Measurements from ENCODE around the gene PTPRM.

PTPRM gene

GRCh38 chr18:7576685-7577084, 9.6 kb downstream of the PTPRM start:
- DNase-seq (ENCODE audit: low spot score in 2 of 2) = no peak
- Histone ChIP-seq H3K36me3 (replicated peaks) (no peaks in the 10 kb centered on the region), H3K9me3 (no peaks in the 10 kb centered on the region), H3K4me3 (no peak overlapping the region), H3K27me3 (ENCODE audit: low read depth) (no peaks in the 10 kb centered on the region), H3K4me1 (no peaks in the 10 kb centered on the region)
- in situ Hi-C loops (cut with MboI; ENCODE audit: low sequenced_read_pairs) = no loop called here

- no peak overlapping the region for H3K4me3 ChIP-seq
- no peaks in the 10 kb centered on the region for H3K4me1 ChIP-seq
- in situ Hi-C loops (cut with MboI; ENCODE audit: low sequenced_read_pairs) = no loop called here
- H3K27me3 ChIP-seq (ENCODE audit: low read depth) = no peaks in the 10 kb centered on the region
- H3K9me3 ChIP-seq = no peaks in the 10 kb centered on the region
- no peak for DNase-seq (ENCODE audit: low spot score in 2 of 2)
- no peaks in the 10 kb centered on the region for H3K36me3 ChIP-seq (replicated peaks)
These were observed 10.6 kb downstream of the PTPRM start for GRCh38 chr18:7577706-7578105.

GRCh38 chr18:7579176-7579917, 12.2 kb downstream of the PTPRM start:
- DNase-seq (ENCODE audit: low spot score in 2 of 2) = no peak

GRCh38 chr18:7579918-7580542, 12.9 kb downstream of the PTPRM start:
- H3K9me3 ChIP-seq = no peaks in the 10 kb centered on the region
- no peaks in the 10 kb centered on the region for H3K27me3 ChIP-seq (ENCODE audit: low read depth)
- no peak overlapping the region for H3K4me3 ChIP-seq
- H3K36me3 ChIP-seq (replicated peaks) = no peaks in the 10 kb centered on the region
- H3K4me1 ChIP-seq = no peaks in the 10 kb centered on the region
- in situ Hi-C loops (cut with MboI; ENCODE audit: low sequenced_read_pairs) = no loop called here
- DNase-seq (ENCODE audit: low spot score in 2 of 2) = no peak

More at GRCh38 chr18:7579176-7579917, 12.2 kb downstream of the PTPRM start:
- Histone ChIP-seq H3K27me3 (ENCODE audit: low read depth) (no peaks in the 10 kb centered on the region), H3K4me3 (no peak overlapping the region), H3K9me3 (no peaks in the 10 kb centered on the region), H3K4me1 (no peaks in the 10 kb centered on the region), H3K36me3 (replicated peaks) (no peaks in the 10 kb centered on the region)
- in situ Hi-C loops (cut with MboI; ENCODE audit: low sequenced_read_pairs) = no loop called here

GRCh38 chr18:7584646-7585275, 17.6 kb downstream of the PTPRM start:
- in situ Hi-C loops (cut with MboI; ENCODE audit: low sequenced_read_pairs) = no loop called here
- DNase-seq (ENCODE audit: low spot score in 2 of 2) = no peak
- Histone ChIP-seq H3K27me3 (ENCODE audit: low read depth) (no peaks in the 10 kb centered on the region), H3K9me3 (no peaks in the 10 kb centered on the region), H3K36me3 (replicated peaks) (no peaks in the 10 kb centered on the region), H3K4me3 (no peak overlapping the region), H3K4me1 (no peaks in the 10 kb centered on the region)

- Histone ChIP-seq H3K36me3 (replicated peaks) (no peaks in the 10 kb centered on the region), H3K9me3 (no peaks in the 10 kb centered on the region), H3K4me1 (no peaks in the 10 kb centered on the region), H3K27me3 (ENCODE audit: low read depth) (no peaks in the 10 kb centered on the region), H3K4me3 (no peak overlapping the region)
- no peak for DNase-seq (ENCODE audit: low spot score in 2 of 2)
- in situ Hi-C loops (cut with MboI; ENCODE audit: low sequenced_read_pairs) = no loop called here
These were observed 18.2 kb downstream of the PTPRM start for GRCh38 chr18:7585276-7585670.

- in situ Hi-C loops (cut with MboI; ENCODE audit: low sequenced_read_pairs) = no loop called here
- no peaks in the 10 kb centered on the region for H3K36me3 ChIP-seq (replicated peaks)
- no peaks in the 10 kb centered on the region for H3K9me3 ChIP-seq
These were observed 19.3 kb downstream of the PTPRM start for GRCh38 chr18:7586379-7586778.

GRCh38 chr18:7590826-7591560, 23.9 kb downstream of the PTPRM start:
- DNase-seq (ENCODE audit: low spot score in 2 of 2) = no peak
- H3K36me3 ChIP-seq (replicated peaks) = no peaks in the 10 kb centered on the region
- H3K4me1 ChIP-seq = no peaks in the 10 kb centered on the region
- H3K27me3 ChIP-seq (ENCODE audit: low read depth) = no peaks in the 10 kb centered on the region
- in situ Hi-C loops (cut with MboI; ENCODE audit: low sequenced_read_pairs) = no loop called here
- no peak overlapping the region for H3K4me3 ChIP-seq
- H3K9me3 ChIP-seq = no peaks in the 10 kb centered on the region

More at GRCh38 chr18:7586379-7586778, 19.3 kb downstream of the PTPRM start:
- H3K4me1 ChIP-seq = no peaks in the 10 kb centered on the region
- H3K4me3 ChIP-seq = no peak overlapping the region
- no peaks in the 10 kb centered on the region for H3K27me3 ChIP-seq (ENCODE audit: low read depth)
- DNase-seq (ENCODE audit: low spot score in 2 of 2) = no peak

- no peaks in the 10 kb centered on the region for H3K36me3 ChIP-seq (replicated peaks)
- in situ Hi-C loops (cut with MboI; ENCODE audit: low sequenced_read_pairs) = no loop called here
- no peaks in the 10 kb centered on the region for H3K4me1 ChIP-seq
- no peaks in the 10 kb centered on the region for H3K9me3 ChIP-seq
- no peak overlapping the region for H3K4me3 ChIP-seq
- H3K27me3 ChIP-seq (ENCODE audit: low read depth) = no peaks in the 10 kb centered on the region
- DNase-seq (ENCODE audit: low spot score in 2 of 2) = no peak
These were observed 25.4 kb downstream of the PTPRM start for GRCh38 chr18:7592305-7593071.

- H3K4me1 ChIP-seq = no peaks in the 10 kb centered on the region
- no peaks in the 10 kb centered on the region for H3K9me3 ChIP-seq
- DNase-seq (ENCODE audit: low spot score in 2 of 2) = no peak
- in situ Hi-C loops (cut with MboI; ENCODE audit: low sequenced_read_pairs) = no loop called here
- no peak overlapping the region for H3K4me3 ChIP-seq
- no peaks in the 10 kb centered on the region for H3K36me3 ChIP-seq (replicated peaks)
- H3K27me3 ChIP-seq (ENCODE audit: low read depth) = no peaks in the 10 kb centered on the region
These were observed 26.2 kb downstream of the PTPRM start for GRCh38 chr18:7593218-7593819.

- Histone ChIP-seq H3K36me3 (replicated peaks) (no peaks in the 10 kb centered on the region), H3K27me3 (ENCODE audit: low read depth) (no peaks in the 10 kb centered on the region), H3K4me1 (no peaks in the 10 kb centered on the region), H3K4me3 (no peak overlapping the region), H3K9me3 (no peaks in the 10 kb centered on the region)
- in situ Hi-C loops (cut with MboI; ENCODE audit: low sequenced_read_pairs) = no loop called here
- no peak for DNase-seq (ENCODE audit: low spot score in 2 of 2)
These were observed 29.0 kb downstream of the PTPRM start for GRCh38 chr18:7596147-7596546.

GRCh38 chr18:7597500-7597899, 30.4 kb downstream of the PTPRM start:
- DNase-seq (ENCODE audit: low spot score in 2 of 2) = no peak
- H3K9me3 ChIP-seq = no peaks in the 10 kb centered on the region
- no peaks in the 10 kb centered on the region for H3K27me3 ChIP-seq (ENCODE audit: low read depth)
- H3K36me3 ChIP-seq (replicated peaks) = no peaks in the 10 kb centered on the region
- H3K4me1 ChIP-seq = no peaks in the 10 kb centered on the region
- H3K4me3 ChIP-seq = no peak overlapping the region
- in situ Hi-C loops (cut with MboI; ENCODE audit: low sequenced_read_pairs) = no loop called here

Measured in HAP-1 (cell line).